HG03571 (cell line): Measurements from ENCODE around the gene BCAT1.

Source experiments
- ATAC-seq: cut with Tn5 transposase; IDR thresholded peaks from one replicate; pipeline ENCODE4 v1.9.1; 2021; ENCODE audit not compliant: unreplicated experiment

Gene BCAT1

GRCh38 chr12:24772813-24773212, 176.1 kb downstream of the BCAT1 start:
- ATAC-seq = no peak

- no peak for ATAC-seq
Measured at GRCh38 chr12:24770821-24771220, 178.1 kb downstream of the BCAT1 start.

GRCh38 chr12:24770334-24770733, 178.6 kb downstream of the BCAT1 start:
- no peak for ATAC-seq

- no peak for ATAC-seq
Measured at GRCh38 chr12:24769682-24770081, 179.2 kb downstream of the BCAT1 start.

- no peak for ATAC-seq
Measured at GRCh38 chr12:24768415-24768814, 180.5 kb downstream of the BCAT1 start.

GRCh38 chr12:24767016-24767415, 181.9 kb downstream of the BCAT1 start:
- no peak for ATAC-seq

- ATAC-seq = no peak
Measured at GRCh38 chr12:24764712-24765111, 184.2 kb downstream of the BCAT1 start.

- ATAC-seq = no peak
Measured at GRCh38 chr12:24760606-24761378, 188.1 kb downstream of the BCAT1 start.

GRCh38 chr12:24760162-24760561, 188.7 kb downstream of the BCAT1 start:
- ATAC-seq = no peak
